HepG2 (cell line): ENCODE data around the gene CST3. TPM values are rescaled to one million over a fixed set of nuclear protein-coding genes. Genes with fewer than 3 reads are reported as not detected.

Source experiments
- CENPX ChIP-seq: sonication (generic); formaldehyde crosslinking; IDR thresholded peaks from 2 replicates; pipeline ENCODE4 v1.9.0; 2021; ENCODE audit warnings: mild to moderate bottlenecking, missing genetic modification reagents, moderate library complexity
- CSRNP1 ChIP-seq: sonication (generic); formaldehyde crosslinking; IDR thresholded peaks from 2 replicates; pipeline ENCODE4 v1.8.1; 2023; ENCODE audit warnings: mild to moderate bottlenecking, missing genetic modification reagents
- KDM5A ChIP-seq: fragments of 200-600 bp; sonication (generic); IDR thresholded peaks from 2 replicates; pipeline ENCODE4 v1.7.0; 2018; ENCODE audit warnings: antibody characterized with exemption, mild to moderate bottlenecking, low read length, borderline replicate concordance
- MAX ChIP-seq: IDR thresholded peaks from 2 replicates; pipeline ENCODE4 v1.6.1; 2012; ENCODE audit warnings: inconsistent platforms
- MAZ ChIP-seq, 2 experiments: sonication (generic) in 1 of 2; formaldehyde crosslinking in 1 of 2; IDR thresholded peaks; 2 replicates each; pipeline versions ENCODE4 v1.5.0 to v1.6.1; 2012 to 2020; ENCODE audit warnings: low read depth in 2 of 2, mild to moderate bottlenecking in 2 of 2, borderline replicate concordance in 1 of 2, improper control_type of control experiment in 1 of 2, low read length in 1 of 2, missing genetic modification reagents in 1 of 2, moderate library complexity in 1 of 2
- MLLT10 ChIP-seq: sonication (generic); formaldehyde crosslinking; IDR thresholded peaks from 2 replicates; pipeline ENCODE4 v1.4.0; 2020; ENCODE audit warnings: missing genetic modification reagents
- SP5 ChIP-seq: IDR thresholded peaks from 2 replicates; pipeline ENCODE4 v1.6.1; 2016; ENCODE audit warnings: low read depth, borderline replicate concordance
- TEF ChIP-seq: sonication (generic); formaldehyde crosslinking; IDR thresholded peaks from 2 replicates; pipeline ENCODE4 v1.5.0; 2020; ENCODE audit warnings: missing genetic modification reagents
- U2AF1 ChIP-seq: fragments of 200-400 bp; formaldehyde crosslinking; optimal IDR thresholded peaks from 2 replicates; pipeline ENCODE3; 2017; ENCODE audit warnings: mild to moderate bottlenecking, low read depth, low read length
- ZBED4 ChIP-seq: sonication (generic); formaldehyde crosslinking; IDR thresholded peaks from 2 replicates; pipeline ENCODE4 v1.4.0; 2020; ENCODE audit warnings: missing genetic modification reagents, borderline replicate concordance
- ZBTB8A ChIP-seq: sonication (generic); formaldehyde crosslinking; IDR thresholded peaks from 2 replicates; pipeline ENCODE4 v1.4.0; 2020; ENCODE audit warnings: mild to moderate bottlenecking, low read depth, missing genetic modification reagents, borderline replicate concordance
- ZFAT ChIP-seq: sonication (generic); formaldehyde crosslinking; conservative IDR thresholded peaks from 2 replicates; pipeline ENCODE4 v1.8.1; 2023; ENCODE audit warnings: missing genetic modification reagents, inconsistent platforms
- ZKSCAN5 ChIP-seq: sonication (generic); formaldehyde crosslinking; IDR thresholded peaks from 2 replicates; pipeline ENCODE4 v1.5.1; 2020; ENCODE audit warnings: mild to moderate bottlenecking, missing genetic modification reagents
- ZNF260 ChIP-seq: sonication (generic); formaldehyde crosslinking; IDR thresholded peaks from 2 replicates; pipeline ENCODE4 v1.4.0; 2020; ENCODE audit warnings: missing genetic modification reagents, low read depth, mild to moderate bottlenecking, borderline replicate concordance
- ZNF281 ChIP-seq: sonication (generic); formaldehyde crosslinking; IDR thresholded peaks from 2 replicates; pipeline ENCODE4 v1.4.0; 2020; ENCODE audit warnings: missing genetic modification reagents, borderline replicate concordance
- ZNF513 ChIP-seq: sonication (generic); formaldehyde crosslinking; conservative IDR thresholded peaks from 2 replicates; pipeline ENCODE4 v1.5.0; 2020; ENCODE audit warnings: missing genetic modification reagents
- ZNF678 ChIP-seq: sonication (generic); formaldehyde crosslinking; IDR thresholded peaks from 2 replicates; pipeline ENCODE4 v1.4.0; 2020; ENCODE audit warnings: mild to moderate bottlenecking, missing genetic modification reagents
- ZNF781 ChIP-seq: sonication (generic); formaldehyde crosslinking; IDR thresholded peaks from 2 replicates; pipeline ENCODE4 v1.5.1; 2020; ENCODE audit warnings: borderline replicate concordance, mild to moderate bottlenecking, missing genetic modification reagents; ENCODE audit errors: not compliant biosample characterization
- polyA plus RNA-seq, 8 experiments: library from polyadenylated mRNA; depleted of rRNA in 3 of 8; stranded (reverse) in 7 of 8; unstranded in 1 of 8; fragments of >200 nt; fragmentation: Illumina TruSeq in 4 of 8; extraction: Trizol in 4 of 8; gene quantifications; 2 replicates each; pipeline versions ENCODE4 v1.2.1 to v1.2.3, GENCODE V29; 2011 to 2016; ENCODE audit warnings: low read depth in 4 of 8, missing spikeins in 1 of 8, mixed read lengths in 1 of 8; ENCODE audit not compliant: insufficient read depth in 1 of 8
- total RNA-seq, 5 experiments: library from RNA; depleted of rRNA; stranded (reverse); fragments of >200 nt; fragmentation: Illumina TruSeq; extraction: Trizol; gene quantifications; 2 replicates each; pipeline ENCODE4 v1.2.3, GENCODE V29; 2016; ENCODE audit warnings: low read depth in 1 of 5

CST3 gene
- total and polyA plus RNA-seq, 2 of the 13 experiments (the other 11 are each of a cell fraction or from before 2014, with no cell fraction given): 690 to 1,005 TPM

GRCh38 chr20:23622839-23623343, 14.9 kb downstream of the CST3 start (continued):
- no peak for TF ChIP-seq ZNF281
- TF ChIP-seq ZNF678: no peak
- no peak for TF ChIP-seq CENPX (CRISPR knock-in tag)
- TF ChIP-seq SP5 (CRISPR knock-in tag): 0 out of 2 replicates have a peak, but pooled peaks have one; percentile 36
- no peak for TF ChIP-seq ZBED4 (CRISPR knock-in tag)
- TF ChIP-seq ZNF513 (CRISPR knock-in tag): no peak
- no peak for TF ChIP-seq MAX
- TF ChIP-seq ZFAT (CRISPR knock-in tag): no peak
- peak; percentile 57 for TF ChIP-seq U2AF1
- no peak for TF ChIP-seq ZNF260 (CRISPR knock-in tag)
- no peak for TF ChIP-seq TEF (CRISPR knock-in tag)
- no peak for TF ChIP-seq MAZ (IDR thresholded peaks at IDR 0.05; ENCODE audit: borderline replicate concordance, low read depth, low read length)
- no peak for TF ChIP-seq MAZ (CRISPR knock-in tag; IDR thresholded peaks at IDR 0.05; ENCODE audit: low read depth)
- TF ChIP-seq KDM5A: no peak
- no peak for TF ChIP-seq ZNF781 (CRISPR knock-in tag)
- no peak for TF ChIP-seq MLLT10 (CRISPR knock-in tag)
- TF ChIP-seq ZBTB8A (CRISPR knock-in tag): no peak
- no peak for TF ChIP-seq CSRNP1 (CRISPR knock-in tag)
- no peak for TF ChIP-seq ZKSCAN5 (CRISPR knock-in tag)
